NCI-H748 (cell line): ENCODE data around the gene ADGRB3.
"Not testable (repeated sequence)": the region's sequence is repeated elsewhere in the genome, so short reads cannot be mapped to it uniquely, and the experiment has no call there.

ENCODE experiments used
- DNase-seq: peaks from one replicate; lab custom pipeline; 2025; ENCODE audit not compliant: unreplicated experiment; lab: John Stamatoyannopoulos, UW

Gene ADGRB3

GRCh38 chr6:69105288-69105687, 470.2 kb downstream of the ADGRB3 start:
- no peak for DNase-seq

GRCh38 chr6:69106511-69106910, 471.4 kb downstream of the ADGRB3 start:
- DNase-seq, result peak; percentile 62

DNA sequence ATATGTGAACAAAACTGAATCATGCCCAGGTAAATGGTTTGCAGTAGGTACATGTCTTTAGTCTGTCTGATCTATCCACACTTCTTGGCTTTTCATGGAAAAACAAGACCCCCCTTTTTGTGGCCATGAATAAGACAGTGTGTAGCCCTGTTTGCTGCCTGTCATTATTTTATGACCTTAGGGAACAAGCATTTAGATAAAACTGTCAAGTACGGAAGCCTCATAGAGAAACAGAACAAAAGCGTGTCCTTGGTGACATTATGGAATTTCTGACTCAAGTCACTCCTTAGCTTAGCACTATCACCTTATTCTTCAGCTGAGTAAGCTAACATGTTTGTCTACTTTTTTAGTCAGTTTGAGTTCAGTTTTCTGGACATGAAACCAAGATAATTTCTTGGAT, 476.2 kb downstream of the ADGRB3 start:
- DNase-seq, result peak; percentile 8

DNA sequence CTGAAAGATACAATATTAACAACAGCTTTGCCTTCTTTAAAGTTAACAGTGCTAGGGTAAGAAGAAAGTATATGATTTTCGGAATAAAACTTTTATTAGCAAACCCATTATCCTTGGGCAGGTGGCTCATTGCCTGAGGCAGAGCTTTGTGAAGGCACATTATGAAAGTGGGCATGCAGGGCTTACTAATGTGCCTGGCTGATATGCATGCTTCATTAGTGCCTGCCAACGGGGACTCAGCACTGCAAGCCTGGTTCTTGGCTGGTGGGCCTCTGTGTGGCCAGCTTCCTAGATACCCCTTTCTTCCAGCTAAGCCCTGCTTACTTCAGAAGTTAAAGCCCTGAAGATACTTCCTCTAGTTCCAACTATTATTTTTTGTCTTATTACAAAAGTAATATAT, 481.6 kb downstream of the ADGRB3 start:
- no peak for DNase-seq

- not testable (repeated sequence) for DNase-seq
Observed at GRCh38 chr6:69121461-69122406, 486.7 kb downstream of the ADGRB3 start.

- no peak for DNase-seq
Observed at GRCh38 chr6:69122407-69122773, 487.3 kb downstream of the ADGRB3 start.

GRCh38 chr6:69128411-69128810, 493.3 kb downstream of the ADGRB3 start:
- DNase-seq, result no peak

DNA sequence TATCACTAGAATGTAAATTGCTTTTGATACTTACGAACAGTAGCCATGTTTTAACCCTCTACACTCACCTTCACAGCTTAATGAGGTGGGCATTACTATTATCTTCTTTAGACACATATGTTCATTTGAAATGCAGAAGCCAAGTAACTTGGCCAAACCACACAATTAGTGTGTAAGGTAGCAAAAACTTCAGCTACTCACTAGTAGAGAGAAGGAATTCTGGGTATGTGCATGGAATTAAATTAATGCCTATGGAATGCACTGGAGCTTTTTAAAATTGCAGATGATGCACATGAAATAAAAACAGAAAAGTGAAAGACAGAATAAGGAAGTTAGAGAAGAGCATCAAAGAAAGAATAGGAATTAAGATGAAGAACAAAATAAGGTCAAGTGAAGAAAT, 494.0 kb downstream of the ADGRB3 start:
- no peak for DNase-seq

GRCh38 chr6:69135927-69136326, 500.8 kb downstream of the ADGRB3 start:
- DNase-seq, result no peak

GRCh38 chr6:69138148-69138547, 503.1 kb downstream of the ADGRB3 start:
- no peak for DNase-seq

- no peak for DNase-seq
Observed at GRCh38 chr6:69138893-69139494, 503.9 kb downstream of the ADGRB3 start.

DNA sequence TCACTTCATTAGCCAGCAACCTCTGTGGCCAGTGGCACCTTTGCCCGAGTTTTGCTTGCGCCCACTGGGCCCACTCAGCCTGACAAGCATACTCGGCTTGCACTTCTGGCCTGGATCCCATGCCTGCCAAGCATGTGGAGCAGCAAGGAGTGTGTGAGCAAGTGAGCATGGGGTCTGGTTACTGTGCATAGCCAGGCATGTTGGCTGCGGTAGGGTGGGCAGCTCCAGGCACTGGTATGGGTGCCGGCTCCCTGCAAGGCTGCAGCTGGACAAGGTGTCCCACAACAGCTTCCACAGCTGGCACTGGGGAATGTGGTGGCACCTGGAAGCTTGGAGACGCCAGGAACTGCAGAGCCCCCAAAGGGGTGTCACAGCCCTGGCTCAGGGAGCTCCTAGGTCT, 510.0 kb downstream of the ADGRB3 start:
- DNase-seq, result no peak

DNA sequence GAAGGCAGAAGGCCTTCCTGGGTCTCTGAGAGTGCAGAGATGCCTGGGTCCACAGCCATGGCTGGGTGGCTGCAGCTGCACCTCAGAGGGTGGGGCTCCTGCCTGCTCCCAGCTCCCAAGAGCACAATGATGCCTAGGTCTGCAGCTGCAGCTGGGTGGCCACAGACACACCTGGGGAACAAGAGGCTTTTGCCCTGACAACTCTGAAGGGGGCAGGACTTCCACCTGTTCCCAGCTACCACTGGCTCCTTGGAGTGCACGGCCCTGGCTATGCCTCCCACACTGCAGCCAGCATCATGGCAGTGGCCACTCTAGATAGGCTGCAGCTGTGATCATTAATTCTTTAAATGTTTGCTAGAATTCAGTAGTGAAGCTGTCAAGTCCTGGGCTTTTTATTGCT, 511.3 kb downstream of the ADGRB3 start:
- no peak for DNase-seq

DNA sequence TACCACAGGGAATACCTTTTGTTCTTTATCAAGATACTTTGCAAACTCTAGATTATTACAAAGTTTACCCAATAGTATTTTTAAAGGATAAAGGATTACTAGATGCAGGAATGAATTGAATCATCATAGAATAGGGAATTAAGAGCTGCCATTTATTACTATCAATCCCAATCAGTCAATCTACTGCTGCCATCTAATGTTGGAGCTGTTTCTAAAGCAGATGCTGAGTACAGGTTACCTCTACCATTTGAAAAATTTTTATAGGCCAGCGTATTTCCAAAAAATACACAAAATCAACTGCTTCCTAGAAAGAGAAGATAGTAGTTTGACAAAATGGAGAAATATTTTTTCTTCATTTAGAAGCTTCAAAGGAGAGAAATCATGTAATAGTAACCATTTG, 520.4 kb downstream of the ADGRB3 start:
- DNase-seq, result no peak

- no peak for DNase-seq
Observed at GRCh38 chr6:69162811-69163210, 527.7 kb downstream of the ADGRB3 start.

GRCh38 chr6:69164564-69165229, 529.6 kb downstream of the ADGRB3 start:
- DNase-seq, result peak; percentile 58

DNA sequence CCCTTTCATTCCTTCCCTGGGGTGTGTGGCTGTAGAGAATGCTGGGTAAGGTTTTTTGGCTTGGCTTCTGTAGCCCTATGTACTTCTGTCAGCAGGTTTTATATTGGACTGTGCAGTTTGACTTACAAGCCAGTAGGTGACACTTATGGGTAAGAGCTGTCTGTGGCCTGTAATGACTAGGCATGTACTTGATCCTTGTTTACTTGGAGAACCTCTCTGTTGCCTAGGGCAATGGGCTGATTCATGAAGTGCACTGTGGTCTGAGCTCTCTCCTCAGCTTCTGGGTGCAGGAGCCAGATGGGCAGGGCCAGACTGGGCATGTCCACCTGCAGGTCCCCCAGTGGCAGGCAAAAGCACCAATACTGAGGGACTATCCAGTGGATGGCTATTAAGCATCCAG, 544.6 kb downstream of the ADGRB3 start:
- peak; percentile 37 for DNase-seq

DNA sequence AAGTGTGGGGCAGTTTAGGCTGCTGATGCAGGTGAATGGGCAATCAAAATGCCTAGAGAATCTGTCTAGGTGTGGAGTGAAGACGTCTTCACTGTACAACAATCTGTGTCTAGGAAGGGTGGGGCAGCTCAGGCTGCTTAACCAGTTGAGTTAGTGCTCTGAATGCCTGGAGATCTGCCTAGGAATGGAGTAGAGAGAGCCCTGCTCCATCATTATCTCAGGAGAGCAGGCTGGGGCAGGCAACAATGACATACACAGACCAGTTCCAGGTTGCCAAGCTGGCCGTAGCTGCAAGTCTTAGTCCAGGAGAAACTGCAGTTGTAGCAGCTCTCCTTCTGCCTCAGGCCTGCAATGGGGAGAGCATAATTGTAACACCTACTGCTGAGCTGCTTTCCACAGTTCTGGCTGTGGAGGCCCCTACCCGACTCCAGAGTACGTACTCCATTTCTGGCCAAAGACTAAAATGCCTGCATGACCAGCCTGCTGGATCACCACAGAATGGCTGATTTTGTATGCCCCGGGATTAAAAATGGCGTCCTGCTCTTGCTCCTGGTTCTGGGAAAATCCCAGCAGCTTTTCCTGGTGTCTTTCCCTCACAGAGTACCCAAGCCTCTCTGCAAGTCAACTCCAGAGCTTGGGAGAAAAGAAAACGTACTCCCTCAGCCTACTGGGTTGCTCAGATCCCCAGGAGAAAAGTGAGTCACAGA, 545.4 kb downstream of the ADGRB3 start:
- DNase-seq, result no peak

- no peak for DNase-seq
Observed at GRCh38 chr6:69181964-69182363, 546.9 kb downstream of the ADGRB3 start.

DNA sequence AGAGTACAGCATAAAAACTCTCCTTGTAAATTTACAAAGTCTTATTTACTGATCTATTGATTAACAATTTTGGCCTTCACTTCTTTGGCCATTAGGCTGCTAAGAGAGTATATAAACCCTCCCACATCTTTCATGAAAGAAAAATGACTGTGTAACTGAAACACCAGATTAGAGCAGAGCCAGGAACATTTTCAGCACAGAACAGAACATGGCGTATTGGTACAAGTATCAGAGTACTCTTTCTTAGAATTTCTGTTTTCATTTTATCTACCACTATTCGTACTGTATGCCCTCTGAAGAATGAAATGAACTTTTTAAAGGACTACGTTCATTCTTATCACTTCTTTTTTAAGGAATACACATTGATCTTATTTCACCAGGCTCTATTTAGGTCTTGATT, 550.2 kb downstream of the ADGRB3 start:
- no peak for DNase-seq

- peak; percentile 12 for DNase-seq
Observed at GRCh38 chr6:69202768-69203167, 567.7 kb downstream of the ADGRB3 start.
